SK-N-SH treated with all-trans-retinoic acid at 6 μM for 48 hours (cell line): ENCODE data around the gene ARFGEF3.

ENCODE experiments used
- ATAC-seq: fragments of 200-7000 bp; cut with Tn5 transposase; 3 replicates; pipeline ENCODE4 v1.9.1; 2020; ENCODE audit warnings: mild to moderate bottlenecking, moderate library complexity
- ARNTL ChIP-seq: fragments of 450-650 bp; formaldehyde crosslinking; IDR thresholded peaks from 2 replicates; pipeline ENCODE4 v1.5.0; 2020; ENCODE audit warnings: low read depth, mild to moderate bottlenecking, moderate library complexity, borderline replicate concordance
- BACH2 ChIP-seq: fragments of 250-450 bp; sonication (Bioruptor Pico); IDR thresholded peaks from 2 replicates; pipeline ENCODE4 v1.9.0; 2021; ENCODE audit warnings: mild to moderate bottlenecking, borderline replicate concordance
- CSDC2 ChIP-seq: fragments of 250-450 bp; sonication (Bioruptor Pico); IDR thresholded peaks from 2 replicates; pipeline ENCODE4 v1.5.0; 2020; ENCODE audit warnings: mild to moderate bottlenecking, moderate library complexity
- GLIS3 ChIP-seq: fragments of 250-450 bp; sonication (Bioruptor Pico); IDR thresholded peaks from 2 replicates; pipeline ENCODE4 v1.5.0; 2020; ENCODE audit warnings: mild to moderate bottlenecking, moderate library complexity
- ISL1 ChIP-seq: fragments of 250-450 bp; sonication (Bioruptor Pico); IDR thresholded peaks from 2 replicates; pipeline ENCODE4 v2.1.2; 2022; ENCODE audit warnings: mild to moderate bottlenecking, moderate library complexity
- OSR1 ChIP-seq: fragments of 250-450 bp; sonication (Bioruptor Pico); IDR thresholded peaks from 2 replicates; pipeline ENCODE4 v1.8.0; 2022; ENCODE audit warnings: moderate library complexity, mild to moderate bottlenecking, inconsistent platforms
- PPARA ChIP-seq: fragments of 250-450 bp; sonication (Bioruptor Pico); IDR thresholded peaks from 2 replicates; pipeline ENCODE4 v1.5.0; 2020; ENCODE audit warnings: mild to moderate bottlenecking, borderline replicate concordance
- RARB ChIP-seq: fragments of 250-450 bp; sonication (Bioruptor Pico); IDR thresholded peaks from 2 replicates; pipeline ENCODE4 v1.8.0; 2021; ENCODE audit warnings: mild to moderate bottlenecking, moderate library complexity
- SNAI2 ChIP-seq: fragments of 250-450 bp; sonication (Bioruptor Pico); IDR thresholded peaks from 2 replicates; pipeline ENCODE4 v1.5.0; 2020; ENCODE audit warnings: mild to moderate bottlenecking, moderate library complexity
- TCF4 ChIP-seq: fragments of 250-450 bp; sonication (Bioruptor Pico); IDR thresholded peaks from 2 replicates; pipeline ENCODE4 v1.8.0; 2021; ENCODE audit warnings: mild to moderate bottlenecking, moderate library complexity, borderline replicate concordance
- TOX ChIP-seq: fragments of 250-450 bp; sonication (Bioruptor Pico); IDR thresholded peaks from 2 replicates; pipeline ENCODE4 v1.8.0; 2021; ENCODE audit warnings: mild to moderate bottlenecking, moderate library complexity, borderline replicate concordance
- ZFP3 ChIP-seq: fragments of 250-450 bp; sonication (Bioruptor Pico); IDR thresholded peaks from 2 replicates; pipeline ENCODE4 v1.5.0; 2020; ENCODE audit warnings: mild to moderate bottlenecking, moderate library complexity
- ZFP30 ChIP-seq: fragments of 450-650 bp; formaldehyde crosslinking; IDR thresholded peaks from 2 replicates; pipeline ENCODE4 v1.5.0; 2022; ENCODE audit warnings: mild to moderate bottlenecking, moderate library complexity
- ZNF70 ChIP-seq: fragments of 450-650 bp; formaldehyde crosslinking; IDR thresholded peaks from 2 replicates; pipeline ENCODE4 v1.5.0; 2020; ENCODE audit warnings: mild to moderate bottlenecking, moderate library complexity
- ZNF8 ChIP-seq: fragments of 450-650 bp; formaldehyde crosslinking; IDR thresholded peaks from 2 replicates; pipeline ENCODE4 v1.5.0; 2020; ENCODE audit warnings: mild to moderate bottlenecking, moderate library complexity
- TF ChIP-seq, protein P1 (sequence below): fragments of 250-450 bp; sonication (Bioruptor Pico); IDR thresholded peaks from 2 replicates; pipeline ENCODE4 v1.5.1; 2020; ENCODE audit warnings: low read depth, mild to moderate bottlenecking, moderate library complexity
- TF ChIP-seq, protein P2 (sequence below): fragments of 250-450 bp; sonication (Bioruptor Pico); IDR thresholded peaks from 2 replicates; pipeline ENCODE4 v1.5.1; 2021; ENCODE audit warnings: mild to moderate bottlenecking, moderate library complexity
- TF ChIP-seq, protein P3 (sequence below): fragments of 250-450 bp; sonication (Bioruptor Pico); IDR thresholded peaks from 2 replicates; pipeline ENCODE4 v1.5.0; 2020; ENCODE audit warnings: mild to moderate bottlenecking, moderate library complexity
- TF ChIP-seq, protein P4 (sequence below): fragments of 250-450 bp; sonication (Bioruptor Pico); IDR thresholded peaks from 2 replicates; pipeline ENCODE4 v1.8.0; 2021; ENCODE audit warnings: low read depth, mild to moderate bottlenecking, moderate library complexity, borderline replicate concordance

ARFGEF3 gene

DNA sequence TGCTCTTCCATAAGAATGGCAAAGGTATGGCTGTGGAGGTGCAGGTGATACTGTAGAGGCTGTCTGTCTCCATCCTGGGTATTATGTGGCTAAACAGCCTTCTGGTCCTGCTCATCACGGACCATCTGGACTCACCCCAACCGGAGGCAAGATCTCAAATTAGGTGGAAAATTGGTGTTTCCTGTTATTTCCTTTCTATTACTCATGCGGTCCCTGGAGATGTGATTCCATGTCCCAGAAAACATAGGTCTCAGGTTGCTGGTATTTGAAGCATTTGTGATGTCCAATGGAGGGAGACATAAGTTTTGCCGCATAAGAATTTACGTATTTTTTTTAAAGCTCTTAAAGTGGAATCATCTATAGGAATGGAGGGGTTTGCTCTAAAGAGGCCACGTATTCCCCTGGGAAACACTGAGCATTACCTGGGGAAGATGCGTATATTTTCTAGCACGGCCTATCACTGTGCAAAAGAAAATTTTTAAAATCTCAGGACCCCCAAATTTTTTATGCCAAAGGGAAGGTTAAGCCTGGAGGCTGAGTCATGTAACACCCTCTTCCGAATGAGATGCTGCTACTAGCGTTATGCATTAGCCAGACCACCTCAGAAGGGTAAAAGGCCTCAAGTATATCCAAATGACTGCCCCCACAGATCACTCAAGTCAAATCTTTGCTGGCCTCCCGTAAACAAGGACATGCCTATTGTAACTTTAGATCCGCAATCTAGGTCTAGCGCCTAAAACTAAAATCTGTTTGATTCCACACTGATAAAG is 78.9 kb downstream of the ARFGEF3 start:
- TF ChIP-seq OSR1 (CRISPR knock-in tag) (no peak), TCF4 (CRISPR knock-in tag) (no peak), SNAI2 (CRISPR knock-in tag) (no peak), PPARA (no peak), ZFP30 (no peak)
- TF ChIP-seq, protein P1, sequence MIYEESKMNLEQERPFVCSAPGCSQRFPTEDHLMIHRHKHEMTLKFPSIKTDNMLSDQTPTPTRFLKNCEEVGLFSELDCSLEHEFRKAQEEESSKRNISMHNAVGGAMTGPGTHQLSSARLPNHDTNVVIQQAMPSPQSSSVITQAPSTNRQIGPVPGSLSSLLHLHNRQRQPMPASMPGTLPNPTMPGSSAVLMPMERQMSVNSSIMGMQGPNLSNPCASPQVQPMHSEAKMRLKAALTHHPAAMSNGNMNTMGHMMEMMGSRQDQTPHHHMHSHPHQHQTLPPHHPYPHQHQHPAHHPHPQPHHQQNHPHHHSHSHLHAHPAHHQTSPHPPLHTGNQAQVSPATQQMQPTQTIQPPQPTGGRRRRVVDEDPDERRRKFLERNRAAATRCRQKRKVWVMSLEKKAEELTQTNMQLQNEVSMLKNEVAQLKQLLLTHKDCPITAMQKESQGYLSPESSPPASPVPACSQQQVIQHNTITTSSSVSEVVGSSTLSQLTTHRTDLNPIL = no peak
- TF ChIP-seq, protein P2, sequence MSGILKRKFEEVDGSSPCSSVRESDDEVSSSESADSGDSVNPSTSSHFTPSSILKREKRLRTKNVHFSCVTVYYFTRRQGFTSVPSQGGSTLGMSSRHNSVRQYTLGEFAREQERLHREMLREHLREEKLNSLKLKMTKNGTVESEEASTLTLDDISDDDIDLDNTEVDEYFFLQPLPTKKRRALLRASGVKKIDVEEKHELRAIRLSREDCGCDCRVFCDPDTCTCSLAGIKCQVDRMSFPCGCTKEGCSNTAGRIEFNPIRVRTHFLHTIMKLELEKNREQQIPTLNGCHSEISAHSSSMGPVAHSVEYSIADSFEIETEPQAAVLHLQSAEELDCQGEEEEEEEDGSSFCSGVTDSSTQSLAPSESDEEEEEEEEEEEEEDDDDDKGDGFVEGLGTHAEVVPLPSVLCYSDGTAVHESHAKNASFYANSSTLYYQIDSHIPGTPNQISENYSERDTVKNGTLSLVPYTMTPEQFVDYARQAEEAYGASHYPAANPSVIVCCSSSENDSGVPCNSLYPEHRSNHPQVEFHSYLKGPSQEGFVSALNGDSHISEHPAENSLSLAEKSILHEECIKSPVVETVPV = no peak

DNA sequence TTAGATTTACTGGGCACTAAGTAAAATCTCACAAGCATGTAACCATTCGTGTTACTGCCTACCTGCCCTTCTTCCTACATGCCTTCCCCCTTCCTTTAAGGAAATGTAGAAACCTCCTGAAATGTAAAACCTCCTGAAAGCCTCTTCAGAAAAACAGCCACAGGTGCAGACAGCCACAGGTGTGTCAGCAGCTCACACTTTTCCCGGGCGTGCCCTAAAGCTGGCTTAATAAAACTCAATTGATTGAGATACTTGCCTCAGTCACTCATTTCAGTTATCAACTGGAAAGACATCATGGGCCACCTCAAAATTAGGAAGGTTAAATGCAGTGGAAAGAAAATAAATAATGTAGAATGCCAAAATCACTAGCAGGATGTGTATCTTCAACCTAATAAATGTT is 79.6 kb downstream of the ARFGEF3 start:
- no peak for ATAC-seq

More for the DNA sequence above, 78.9 kb downstream of the ARFGEF3 start:
- ATAC-seq = no peak

DNA sequence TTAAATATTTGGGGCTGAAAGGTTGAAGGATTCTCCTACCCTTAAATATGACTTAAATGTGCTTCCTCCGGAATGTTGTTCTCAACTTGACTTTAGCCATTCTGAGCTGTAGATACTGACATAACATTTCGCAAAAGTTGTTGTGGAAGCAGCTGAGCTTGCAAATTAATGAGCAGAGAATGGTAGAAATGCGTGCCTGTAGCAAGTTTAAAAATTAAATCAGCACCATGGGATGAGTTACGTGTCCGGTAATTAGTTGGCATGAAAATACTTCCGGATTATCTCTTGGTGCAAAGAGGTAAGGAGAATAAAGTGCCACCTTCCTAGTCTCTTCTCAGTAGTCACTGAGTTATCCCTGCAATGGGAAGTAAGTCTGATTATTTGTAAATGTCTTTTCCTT is 80.2 kb downstream of the ARFGEF3 start:
- TF ChIP-seq BACH2 (CRISPR knock-in tag) = no peak
- no peak for TF ChIP-seq ARNTL (CRISPR knock-in tag)
- TF ChIP-seq, protein P3, sequence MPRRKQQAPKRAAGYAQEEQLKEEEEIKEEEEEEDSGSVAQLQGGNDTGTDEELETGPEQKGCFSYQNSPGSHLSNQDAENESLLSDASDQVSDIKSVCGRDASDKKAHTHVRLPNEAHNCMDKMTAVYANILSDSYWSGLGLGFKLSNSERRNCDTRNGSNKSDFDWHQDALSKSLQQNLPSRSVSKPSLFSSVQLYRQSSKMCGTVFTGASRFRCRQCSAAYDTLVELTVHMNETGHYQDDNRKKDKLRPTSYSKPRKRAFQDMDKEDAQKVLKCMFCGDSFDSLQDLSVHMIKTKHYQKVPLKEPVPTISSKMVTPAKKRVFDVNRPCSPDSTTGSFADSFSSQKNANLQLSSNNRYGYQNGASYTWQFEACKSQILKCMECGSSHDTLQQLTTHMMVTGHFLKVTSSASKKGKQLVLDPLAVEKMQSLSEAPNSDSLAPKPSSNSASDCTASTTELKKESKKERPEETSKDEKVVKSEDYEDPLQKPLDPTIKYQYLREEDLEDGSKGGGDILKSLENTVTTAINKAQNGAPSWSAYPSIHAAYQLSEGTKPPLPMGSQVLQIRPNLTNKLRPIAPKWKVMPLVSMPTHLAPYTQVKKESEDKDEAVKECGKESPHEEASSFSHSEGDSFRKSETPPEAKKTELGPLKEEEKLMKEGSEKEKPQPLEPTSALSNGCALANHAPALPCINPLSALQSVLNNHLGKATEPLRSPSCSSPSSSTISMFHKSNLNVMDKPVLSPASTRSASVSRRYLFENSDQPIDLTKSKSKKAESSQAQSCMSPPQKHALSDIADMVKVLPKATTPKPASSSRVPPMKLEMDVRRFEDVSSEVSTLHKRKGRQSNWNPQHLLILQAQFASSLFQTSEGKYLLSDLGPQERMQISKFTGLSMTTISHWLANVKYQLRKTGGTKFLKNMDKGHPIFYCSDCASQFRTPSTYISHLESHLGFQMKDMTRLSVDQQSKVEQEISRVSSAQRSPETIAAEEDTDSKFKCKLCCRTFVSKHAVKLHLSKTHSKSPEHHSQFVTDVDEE (CRISPR knock-in tag) = no peak
- TF ChIP-seq, protein P1 = no peak
- TF ChIP-seq, protein P4, sequence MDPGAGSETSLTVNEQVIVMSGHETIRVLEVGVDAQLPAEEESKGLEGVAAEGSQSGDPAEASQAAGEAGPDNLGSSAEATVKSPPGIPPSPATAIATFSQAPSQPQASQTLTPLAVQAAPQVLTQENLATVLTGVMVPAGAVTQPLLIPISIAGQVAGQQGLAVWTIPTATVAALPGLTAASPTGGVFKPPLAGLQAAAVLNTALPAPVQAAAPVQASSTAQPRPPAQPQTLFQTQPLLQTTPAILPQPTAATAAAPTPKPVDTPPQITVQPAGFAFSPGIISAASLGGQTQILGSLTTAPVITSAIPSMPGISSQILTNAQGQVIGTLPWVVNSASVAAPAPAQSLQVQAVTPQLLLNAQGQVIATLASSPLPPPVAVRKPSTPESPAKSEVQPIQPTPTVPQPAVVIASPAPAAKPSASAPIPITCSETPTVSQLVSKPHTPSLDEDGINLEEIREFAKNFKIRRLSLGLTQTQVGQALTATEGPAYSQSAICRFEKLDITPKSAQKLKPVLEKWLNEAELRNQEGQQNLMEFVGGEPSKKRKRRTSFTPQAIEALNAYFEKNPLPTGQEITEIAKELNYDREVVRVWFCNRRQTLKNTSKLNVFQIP (CRISPR knock-in tag) = no peak
- TF ChIP-seq ZNF70 = no peak
- TF ChIP-seq RARB (CRISPR knock-in tag) = no peak
- TF ChIP-seq, protein P2 = no peak
- no peak for TF ChIP-seq ISL1 (CRISPR knock-in tag)
- no peak for TF ChIP-seq ZNF8
- no peak for TF ChIP-seq ZFP30
- no peak for TF ChIP-seq OSR1 (CRISPR knock-in tag)
- TF ChIP-seq CSDC2 (CRISPR knock-in tag) = no peak
- no peak for TF ChIP-seq ZFP3 (CRISPR knock-in tag)
- no peak for TF ChIP-seq PPARA
- TF ChIP-seq TOX = no peak
- no peak for TF ChIP-seq SNAI2 (CRISPR knock-in tag)
- TF ChIP-seq GLIS3 = no peak
- ATAC-seq = no peak

More for the DNA sequence above, 79.6 kb downstream of the ARFGEF3 start:
- TF ChIP-seq ZNF8 (no peak), ISL1 (CRISPR knock-in tag) (no peak), ZNF70 (no peak)
- TF ChIP-seq, protein P2 = no peak
